Measurements from ENCODE around the gene CCDC50.

Gene CCDC50

DNA sequence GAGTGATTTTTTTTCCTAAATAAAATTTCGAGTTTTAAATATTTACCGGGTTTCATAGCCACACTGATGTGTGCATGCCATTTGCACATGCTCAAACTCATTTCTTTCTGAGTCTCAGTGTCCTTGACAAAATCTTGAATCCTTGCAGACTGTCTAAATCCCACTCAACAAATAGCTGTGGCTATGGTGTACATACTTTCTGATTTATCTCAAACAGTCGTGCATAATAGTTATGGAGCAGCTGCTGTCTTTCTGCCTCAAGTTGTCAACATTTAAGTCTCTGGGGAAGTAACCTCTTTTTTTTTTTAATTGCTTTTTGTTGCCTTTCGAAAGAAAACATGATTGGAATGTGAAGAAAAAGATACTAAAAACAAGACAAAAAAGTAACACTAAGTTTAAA lies 53.9 kb downstream of the CCDC50 start:
- no peak for DNase-seq

DNA sequence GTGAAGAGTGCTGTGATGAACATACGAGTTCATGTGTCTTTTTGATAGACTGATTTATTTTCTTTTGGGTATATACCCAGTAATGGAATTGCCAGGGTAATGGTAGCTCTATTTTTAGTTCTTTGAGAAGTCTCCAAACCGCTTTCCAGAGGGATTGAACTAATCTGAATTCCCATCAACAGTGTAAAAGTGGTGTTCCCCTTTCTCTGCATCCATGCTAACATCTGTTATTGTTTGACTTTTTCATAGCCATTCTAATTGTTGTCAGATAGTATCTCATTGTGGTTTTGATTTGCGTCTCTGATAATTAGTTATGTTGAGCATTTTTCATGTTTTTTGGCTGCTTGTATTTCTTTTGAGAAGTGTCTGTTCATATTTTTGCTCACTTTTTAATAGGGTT lies 55.9 kb downstream of the CCDC50 start:
- DNase-seq: no peak

DNA sequence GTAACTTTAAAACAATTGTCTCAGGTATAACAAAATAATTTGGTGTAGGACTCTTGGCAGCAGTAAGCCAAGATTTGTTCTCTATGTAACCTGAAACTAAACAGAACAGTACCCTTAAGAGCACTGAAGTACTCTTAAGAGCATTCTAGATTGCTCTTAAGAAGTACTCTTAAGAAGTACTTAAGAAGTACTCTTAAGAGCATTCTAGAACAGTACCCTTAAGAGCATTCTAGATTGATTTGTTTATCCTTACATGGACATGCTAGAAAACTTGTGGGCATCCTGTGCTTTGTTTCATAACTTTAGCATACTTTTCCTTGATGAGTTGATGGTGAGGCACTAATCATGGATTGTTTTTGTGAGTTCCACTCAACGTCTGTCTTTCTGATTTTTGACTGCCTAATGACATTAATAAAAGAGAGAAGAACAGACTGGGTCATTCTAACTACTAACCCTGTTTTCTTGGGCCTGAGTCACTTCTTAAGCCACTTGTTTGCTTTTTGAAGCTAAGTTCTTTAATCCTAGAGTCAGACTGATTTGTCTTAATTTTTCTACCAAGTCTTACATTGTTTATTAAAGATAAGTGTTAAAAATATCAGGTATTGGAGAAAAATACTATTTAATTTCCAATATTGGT lies 58.4 kb downstream of the CCDC50 start:
- no peak for DNase-seq

DNA sequence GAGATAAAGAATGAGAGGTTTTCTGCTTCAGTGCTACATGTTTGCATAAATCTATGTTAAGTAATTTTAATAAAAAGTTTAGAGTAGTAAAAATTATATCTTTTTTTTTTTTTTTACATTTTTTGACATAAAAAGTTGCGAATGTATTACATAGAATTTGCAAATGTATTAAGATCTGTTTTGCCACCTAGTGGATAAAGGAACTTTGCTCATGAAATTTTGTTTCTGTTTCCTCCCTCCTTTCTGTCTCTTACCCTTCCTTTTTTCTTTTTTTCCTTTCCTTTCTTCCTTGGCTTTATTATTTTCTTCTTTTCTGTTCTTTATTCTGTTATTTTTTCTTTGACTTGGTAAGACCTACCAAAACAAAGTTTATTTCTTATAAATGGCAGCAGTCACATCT lies 59.6 kb downstream of the CCDC50 start:
- no peak for DNase-seq

DNA sequence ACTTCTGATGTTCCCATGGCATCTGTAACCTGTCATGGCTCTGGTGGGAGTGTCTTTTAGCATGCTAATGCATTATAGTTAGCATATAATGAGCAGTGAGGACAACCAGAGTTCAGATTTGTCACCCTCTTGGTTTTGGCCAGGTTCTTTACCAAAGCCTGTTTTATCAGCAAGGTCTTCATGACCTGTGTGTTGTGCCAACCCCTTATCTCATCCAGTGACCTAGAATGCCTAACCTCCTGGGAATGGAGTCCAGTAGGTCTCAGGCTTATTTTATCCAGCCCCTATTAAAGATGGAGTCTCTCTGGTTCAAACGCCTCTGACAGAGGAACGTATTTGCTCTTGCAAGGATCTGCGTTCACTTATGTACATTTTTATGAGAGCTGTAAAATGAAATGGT lies 61.4 kb downstream of the CCDC50 start:
- DNase-seq: no peak

DNA sequence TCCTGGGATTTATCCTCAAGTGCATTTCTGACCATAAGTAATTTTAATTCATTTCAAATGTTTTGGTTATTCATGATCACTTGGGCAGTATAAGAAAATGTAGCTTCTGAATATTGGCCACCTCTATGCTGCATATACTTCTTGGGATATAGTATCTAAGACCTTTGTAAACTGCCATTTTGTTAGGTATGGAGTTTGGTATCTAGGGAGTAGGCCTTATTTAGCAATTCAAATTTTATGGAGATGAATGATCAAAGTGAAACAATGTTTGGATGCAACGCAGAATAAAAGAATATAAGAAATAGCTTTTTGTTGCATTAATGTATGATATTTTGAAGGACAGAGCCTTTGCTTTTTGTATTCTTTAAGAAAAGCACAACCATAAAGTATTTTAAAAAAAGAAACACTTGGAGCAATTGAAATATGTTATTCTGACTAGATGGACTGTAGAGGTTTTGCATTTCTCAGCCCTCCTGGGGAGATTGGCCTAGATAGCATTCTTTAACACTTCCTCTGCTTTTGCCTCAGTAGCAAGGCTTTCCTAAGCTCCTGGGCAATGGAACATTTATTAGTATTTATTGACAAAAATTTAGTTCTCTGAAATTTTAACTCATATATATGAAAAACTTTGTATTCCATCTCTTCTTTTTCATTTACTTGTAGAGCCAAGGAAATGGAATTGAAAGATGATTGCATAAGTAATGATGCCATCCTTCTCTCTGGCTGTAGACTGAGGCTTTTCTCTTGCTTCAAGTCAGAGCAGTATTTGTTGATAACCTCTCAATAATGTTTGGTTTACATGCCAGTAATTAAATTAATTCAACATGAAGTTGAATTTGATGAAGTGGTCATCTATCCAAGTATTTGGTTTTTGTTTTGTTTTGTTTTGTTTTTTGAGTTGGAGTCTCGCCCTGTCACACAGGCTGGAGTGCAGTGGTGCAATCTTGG lies 62.9 kb downstream of the CCDC50 start:
- DNase-seq: no peak

DNA sequence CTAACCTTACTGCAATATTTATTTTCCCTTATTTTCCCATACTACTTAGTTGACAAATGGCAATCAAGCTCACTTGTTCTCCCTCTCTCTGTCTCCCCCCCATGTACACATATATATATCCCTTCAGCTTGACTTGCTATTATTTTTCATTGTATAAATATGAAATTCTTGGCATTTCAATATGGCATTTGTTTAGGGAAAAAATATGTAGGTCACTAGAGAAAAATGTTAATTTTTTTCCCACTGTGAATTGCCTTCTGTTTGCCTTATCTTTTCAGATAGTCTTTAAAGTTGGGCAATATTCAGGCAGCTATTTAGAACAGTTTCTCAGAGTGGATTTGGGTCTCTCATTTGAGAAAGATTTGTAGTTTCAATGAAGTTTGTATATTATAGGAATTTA lies 64.0 kb downstream of the CCDC50 start:
- DNase-seq: no peak

DNA sequence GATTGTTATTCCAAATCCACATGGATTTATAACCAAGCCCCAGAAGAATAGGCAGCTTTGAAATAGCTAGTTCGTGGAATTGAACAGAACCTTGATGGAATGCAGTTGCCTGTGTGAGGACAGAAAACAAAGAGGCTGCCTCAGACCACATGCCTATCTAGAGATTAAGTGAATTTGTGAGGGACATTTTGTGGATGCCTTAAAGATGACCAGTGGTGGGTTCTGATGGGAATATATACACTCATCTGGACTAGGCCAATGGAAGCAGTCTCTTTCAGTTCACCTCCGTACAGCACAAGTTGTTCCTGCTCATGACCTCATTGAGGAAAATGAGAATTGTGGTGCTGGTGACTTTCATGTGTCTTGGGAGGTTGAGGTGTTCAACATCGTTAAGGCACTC lies 68.6 kb downstream of the CCDC50 start:
- no peak for DNase-seq

DNA sequence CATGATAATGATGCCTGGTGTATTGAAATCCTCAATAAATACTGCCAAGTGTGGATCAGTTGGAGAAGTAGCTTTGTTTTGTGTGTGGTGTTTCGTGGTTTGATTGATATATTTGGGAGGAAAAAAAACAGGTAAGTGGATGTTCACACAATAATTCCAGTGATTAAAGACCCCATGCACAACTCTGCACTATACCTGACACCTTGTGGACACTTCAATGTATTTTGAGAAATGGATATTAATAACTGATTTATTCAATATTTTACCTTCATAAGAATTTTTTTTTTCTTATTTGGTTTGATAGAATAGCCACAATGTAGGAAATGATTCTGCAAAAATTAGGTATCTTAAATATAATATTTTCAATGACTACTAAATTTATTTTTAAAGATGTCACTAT lies 69.4 kb downstream of the CCDC50 start:
- DNase-seq: no peak

DNA sequence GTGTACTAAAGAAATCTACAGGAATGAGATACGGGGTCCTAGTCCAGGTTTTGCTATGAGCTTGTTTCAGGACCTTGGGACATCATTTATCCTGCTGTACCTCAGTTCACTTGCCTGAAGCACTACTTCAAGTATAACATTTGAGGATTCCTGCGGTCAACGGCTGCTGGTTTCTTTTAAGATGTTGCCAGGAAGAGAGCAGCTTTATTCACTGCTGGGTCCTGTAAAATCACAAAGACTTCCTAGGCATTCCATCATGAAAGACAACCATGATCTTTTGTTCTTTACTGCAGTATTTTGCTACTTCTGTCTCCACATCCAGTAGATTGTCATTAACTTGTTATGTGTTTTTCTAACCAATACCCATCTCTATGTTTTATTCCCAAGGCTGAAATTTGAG lies 70.7 kb downstream of the CCDC50 start:
- no peak for DNase-seq

DNA sequence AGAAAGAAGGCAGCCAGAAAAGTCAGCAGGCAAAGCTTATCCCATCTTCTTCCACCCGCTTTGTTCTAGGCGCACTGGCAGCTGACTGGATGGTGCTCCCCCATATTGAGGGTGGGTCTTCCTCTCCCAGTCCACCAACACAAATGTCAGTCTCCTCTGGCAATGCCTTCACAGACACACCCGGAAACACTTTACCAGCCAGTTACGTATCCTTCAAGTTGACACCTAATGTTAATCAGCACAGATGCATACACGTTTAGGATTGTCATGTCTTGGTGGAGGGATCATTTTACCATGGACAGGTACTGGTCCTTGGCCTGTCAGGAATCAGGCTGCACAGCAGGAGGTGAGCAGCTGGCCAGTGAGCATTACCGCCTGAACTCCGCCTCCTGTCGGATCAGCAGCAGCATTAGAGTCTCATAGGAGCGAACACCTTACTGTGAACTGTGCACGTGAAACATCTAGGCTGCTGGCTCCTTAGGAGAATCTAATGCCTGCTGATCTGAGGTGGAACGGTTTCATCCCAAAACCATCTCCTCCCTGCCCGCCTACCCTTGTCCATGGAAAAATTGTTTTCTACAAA lies 72.7 kb downstream of the CCDC50 start:
- no peak for DNase-seq

DNA sequence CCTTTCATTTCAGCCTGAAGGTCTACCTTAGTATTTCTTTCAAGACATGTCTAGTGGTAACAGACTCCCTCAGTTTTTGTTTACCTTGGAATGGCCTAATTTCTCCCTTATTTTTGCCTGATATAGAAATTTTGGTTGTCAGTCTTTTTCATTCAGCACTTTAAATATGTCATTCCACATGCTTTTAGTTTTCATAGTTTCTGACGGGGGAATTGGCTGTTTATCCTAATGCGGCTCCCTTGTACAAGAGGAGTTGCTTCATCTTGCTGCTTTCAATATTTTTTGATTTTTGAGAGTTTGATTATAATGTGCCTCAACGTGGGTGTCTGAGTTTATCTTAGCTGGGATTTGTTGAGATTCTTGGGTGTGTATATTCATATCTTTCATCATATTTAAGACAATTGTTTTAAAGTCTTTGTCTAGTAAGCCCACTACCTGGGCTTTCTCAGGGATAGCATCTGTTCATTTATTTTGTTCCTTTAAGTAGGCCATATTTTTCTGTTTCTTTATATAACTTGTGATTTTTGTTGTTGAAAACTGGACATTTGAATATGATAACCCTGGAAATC lies 80.7 kb downstream of the CCDC50 start:
- DNase-seq: no peak

DNA sequence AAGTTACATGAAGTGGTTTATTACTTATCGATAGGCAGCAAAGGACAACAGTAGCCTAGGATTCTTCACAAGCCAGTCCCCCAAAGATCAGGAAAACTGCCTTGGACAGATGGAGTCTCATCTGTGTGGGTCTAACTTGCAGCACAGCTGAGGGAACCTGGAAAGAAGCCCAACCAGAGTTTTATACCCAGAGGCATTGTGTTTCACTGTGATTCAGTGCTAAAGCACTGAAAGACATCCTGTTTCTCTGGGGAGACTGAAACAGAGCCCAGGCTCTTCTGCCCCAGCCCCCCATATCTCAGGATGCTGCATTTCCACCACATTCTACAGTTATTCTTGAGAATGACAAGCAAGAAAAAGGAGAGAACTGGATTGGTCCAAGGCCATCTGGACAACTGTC lies 83.6 kb downstream of the CCDC50 start:
- DNase-seq: no peak

DNA sequence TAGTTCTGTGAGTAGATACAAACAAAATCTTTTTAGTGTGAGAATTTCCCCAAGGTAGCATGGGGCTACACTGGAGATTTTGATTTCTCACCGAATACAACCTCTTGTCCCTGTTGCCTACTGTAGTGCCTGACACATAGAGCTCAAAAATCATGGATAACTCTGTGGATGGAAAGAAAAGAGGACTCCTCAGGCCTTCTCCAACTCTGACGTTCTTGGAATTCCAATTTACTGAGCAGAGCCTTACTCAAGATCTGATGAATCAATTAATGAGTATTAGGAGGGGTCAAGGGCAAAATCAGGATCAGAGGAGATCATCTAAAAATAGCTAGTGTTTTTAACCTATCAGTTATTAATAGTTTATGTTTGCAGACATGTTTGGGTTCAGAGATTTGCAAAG lies 85.1 kb downstream of the CCDC50 start:
- DNase-seq: no peak

DNA sequence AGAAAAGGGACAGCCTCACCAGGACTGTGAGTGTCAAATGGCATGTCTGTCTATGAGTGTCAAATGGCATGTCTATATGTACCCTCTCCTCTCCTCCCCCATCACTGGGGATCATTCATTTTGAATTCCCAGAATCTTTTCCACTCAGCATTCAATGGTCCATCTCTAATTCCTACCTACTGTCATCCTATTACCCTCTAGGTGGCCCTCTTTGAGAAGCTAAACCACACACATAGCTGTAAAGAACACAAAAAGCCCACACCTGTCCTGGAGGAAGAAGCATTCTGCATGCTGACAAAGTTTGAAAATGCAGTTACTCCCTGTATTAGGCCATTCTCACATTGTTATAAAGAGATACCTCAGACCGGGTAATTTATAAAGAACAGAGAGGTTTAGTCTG lies 85.5 kb downstream of the CCDC50 start:
- no peak for DNase-seq

DNA sequence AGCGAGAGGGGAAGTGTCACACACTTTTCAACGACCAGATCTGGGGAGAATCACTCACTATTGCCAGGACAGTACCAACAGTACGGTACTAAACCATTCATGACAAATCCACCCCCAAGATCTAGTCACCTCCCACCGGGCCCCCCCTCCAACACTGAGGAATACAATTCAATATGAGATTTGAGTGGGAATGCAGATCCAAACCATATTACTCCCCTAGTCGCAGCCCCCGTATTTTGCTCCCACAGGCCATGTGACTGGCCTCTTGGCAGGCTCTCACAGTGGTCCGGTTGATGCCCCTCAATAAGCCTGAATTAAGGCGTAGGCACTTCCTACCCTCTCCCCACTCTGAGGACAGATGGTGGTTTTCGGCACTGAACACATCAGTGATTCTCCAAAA lies 86.4 kb downstream of the CCDC50 start:
- DNase-seq: no peak

DNA sequence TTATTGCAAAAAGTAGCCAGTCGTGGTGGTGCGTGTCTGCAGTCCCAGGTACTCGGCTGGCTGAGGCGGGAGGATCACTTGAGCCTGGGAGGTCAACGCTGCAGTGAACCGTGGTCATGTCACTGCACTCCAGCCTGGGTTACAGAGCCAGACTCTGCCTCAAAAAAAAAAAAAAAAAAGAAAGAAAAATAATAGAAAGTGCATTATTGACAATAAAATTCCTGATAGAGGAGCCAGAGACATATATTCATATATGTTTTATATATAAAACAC lies 88.2 kb downstream of the CCDC50 start:
- DNase-seq: no peak

DNA sequence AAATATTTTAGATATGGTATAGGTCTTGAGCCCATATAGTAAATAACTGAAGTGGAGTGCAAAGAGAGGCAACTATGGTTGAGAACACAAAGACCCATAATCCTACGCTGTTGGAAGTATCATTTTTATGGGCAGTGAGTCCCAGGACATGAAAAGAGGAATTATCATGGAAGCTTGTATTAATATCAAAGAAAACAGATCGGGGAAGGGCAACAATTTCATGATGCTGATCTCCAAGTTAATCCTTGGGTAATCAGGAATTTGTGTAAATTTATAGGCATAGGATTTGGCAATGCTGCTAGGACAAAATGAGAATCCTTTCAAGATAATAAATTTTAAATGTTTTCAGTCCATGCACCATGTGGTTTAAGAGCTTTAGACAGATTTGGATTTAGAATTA lies 91.6 kb downstream of the CCDC50 start:
- no peak for DNase-seq

DNA sequence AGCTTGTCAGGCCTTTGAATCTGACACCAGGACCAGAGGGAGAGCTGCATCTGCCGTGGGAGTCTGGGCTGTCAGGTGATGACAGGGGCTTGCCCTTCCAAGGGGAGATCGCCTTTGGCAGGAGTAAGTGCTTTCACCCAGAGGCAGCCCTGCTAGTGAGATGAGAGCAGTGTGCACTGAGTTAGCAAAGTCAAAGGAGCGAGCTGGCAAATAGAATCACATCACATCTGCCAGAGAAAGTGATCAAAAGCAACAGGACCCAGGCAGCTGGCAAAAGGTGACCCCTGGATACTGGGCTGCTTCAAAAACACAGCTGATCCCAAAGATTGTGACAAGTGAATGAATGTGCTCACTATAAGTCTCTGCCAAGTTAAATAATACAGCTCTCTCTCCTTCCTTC lies 95.7 kb downstream of the CCDC50 start:
- no peak for DNase-seq

DNA sequence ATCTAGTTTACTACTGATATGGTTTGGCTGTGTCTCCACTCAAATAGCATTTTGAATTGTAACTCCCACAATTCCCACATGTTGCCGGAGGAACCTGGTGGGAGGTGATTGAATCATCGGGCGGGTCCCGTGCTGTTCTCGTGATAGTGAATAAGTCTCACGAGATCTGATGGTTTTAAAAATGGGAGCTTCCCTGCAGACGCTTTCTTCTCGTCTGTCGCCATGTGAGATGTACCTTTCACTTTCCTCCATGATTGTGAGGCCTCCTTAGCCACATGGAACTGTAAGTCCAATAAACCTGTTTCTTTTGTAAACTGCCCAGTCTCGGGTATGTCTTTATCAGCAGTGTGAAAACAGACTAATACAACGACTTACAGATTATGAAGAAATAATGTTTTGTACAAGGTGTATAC lies 96.1 kb downstream of the CCDC50 start:
- DNase-seq: no peak

DNA sequence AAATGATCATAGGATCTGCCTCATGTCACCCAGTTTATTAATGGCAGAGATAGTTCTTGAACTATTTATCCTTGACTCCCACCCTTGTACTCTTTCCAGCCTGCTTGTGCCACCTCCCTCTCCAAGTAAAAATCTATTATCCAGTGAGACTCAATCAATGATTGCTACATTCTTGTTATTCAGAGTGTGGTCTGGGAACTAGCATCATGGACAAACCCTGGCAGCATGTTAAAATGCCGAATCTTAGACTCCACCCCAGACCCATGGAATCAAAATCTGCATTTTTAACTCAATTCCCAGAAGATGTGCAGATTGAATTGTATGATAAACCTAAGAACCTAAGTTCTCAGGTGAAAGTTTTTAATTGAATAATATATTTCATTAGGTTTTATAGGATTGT lies 97.1 kb downstream of the CCDC50 start:
- no peak for DNase-seq

DNA sequence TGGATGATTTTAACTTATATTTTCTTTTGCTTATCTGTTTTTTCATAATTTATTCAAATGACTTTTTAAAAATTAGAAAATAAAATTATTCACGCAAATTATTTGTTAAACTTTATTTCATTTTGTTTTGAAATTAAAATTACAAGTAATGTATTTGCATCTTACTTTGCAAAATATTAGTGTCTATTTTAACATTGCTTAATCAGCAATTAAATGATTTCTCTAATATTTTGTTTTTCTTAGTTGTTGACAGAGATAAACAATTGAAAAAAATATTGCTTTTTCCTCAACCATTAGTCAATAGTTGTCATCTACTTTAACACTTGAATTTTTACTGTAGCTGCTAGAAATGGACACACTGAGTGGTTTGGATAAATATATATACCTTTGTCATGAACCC lies 99.0 kb downstream of the CCDC50 start:
- DNase-seq: no peak

DNA sequence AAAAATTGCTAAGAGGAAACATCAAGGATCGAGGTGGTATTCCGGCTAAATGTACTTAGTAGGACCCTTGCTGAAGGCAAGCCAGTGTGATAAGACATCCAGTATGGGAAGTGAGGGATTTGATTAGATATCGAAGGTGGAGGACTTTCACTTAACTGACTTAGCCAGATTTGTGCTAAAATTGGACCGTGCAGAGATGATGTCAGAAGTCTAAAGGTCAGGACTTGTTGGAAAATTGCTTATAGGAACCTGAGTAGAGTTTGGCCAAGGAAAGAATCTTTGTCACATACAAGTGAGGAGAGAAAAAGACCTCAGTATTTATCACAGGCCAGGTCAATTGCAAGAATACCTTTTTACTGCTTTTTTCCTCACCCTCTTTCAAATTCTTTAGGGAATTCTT lies 100.9 kb downstream of the CCDC50 start:
- no peak for DNase-seq

DNA sequence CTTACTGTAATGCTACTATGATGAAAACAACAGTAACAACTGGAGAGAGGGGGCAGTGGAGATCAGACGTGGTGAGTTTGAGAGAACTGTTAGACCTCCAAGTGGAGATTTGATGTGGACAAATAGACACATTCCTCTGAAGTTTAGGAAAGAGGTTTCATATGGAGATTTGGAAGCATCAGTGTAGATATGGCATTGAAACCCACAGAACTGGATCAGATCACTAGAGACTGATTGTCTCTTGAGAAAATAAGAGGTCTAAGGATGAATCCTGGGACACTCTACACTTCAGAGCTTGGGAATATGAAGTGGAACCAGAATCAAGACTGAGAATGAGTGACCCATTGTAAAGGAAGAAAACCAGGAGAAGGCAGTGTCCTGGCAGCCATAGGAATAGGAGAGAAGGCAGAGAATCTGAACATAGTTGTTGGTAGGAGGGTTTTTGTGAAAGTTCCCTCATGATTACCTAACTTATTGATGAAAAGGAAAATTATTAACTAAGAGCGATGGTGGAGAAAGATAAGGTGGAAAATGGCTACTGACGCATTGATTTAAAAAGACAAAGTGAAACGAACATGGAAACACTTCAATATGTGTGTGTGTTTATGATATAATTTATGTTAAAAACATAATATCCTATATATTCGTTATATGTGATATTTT lies 102.1 kb downstream of the CCDC50 start:
- no peak for DNase-seq

All from activated CD4-positive, alpha-beta T cell treated with anti-CD3 and anti-CD28 coated beads, Interleukin-2, amount 50 U/mL, for 4 hours (primary cell).